Natural killer cell (primary cell): Measurements from ENCODE around the gene TNFRSF21. TPM values are rescaled to one million over a fixed set of nuclear protein-coding genes. Genes with fewer than 3 reads are reported as not detected.

Experiments used
- ATAC-seq, 3 donors: fragments of 150-1000 bp in 2 of 3; fragments of 200-7000 bp in 1 of 3; cut with Tn5 transposase; 1 replicate in 1 of 3; 2 replicates in 2 of 3; pipeline ENCODE4 v1.10.0; 2021; ENCODE audit warnings: mild to moderate bottlenecking in 2 of 3, moderate library complexity in 2 of 3
- DNase-seq, 2 donors: peaks; one replicate each; pipeline versions ENCODE4 v3.0.0 to v3.0.0-alpha.2; 2013 to 2021; ENCODE audit warnings: mixed read lengths in 1 of 2
- H3K27ac ChIP-seq: one replicate; pipeline ENCODE4 v1.5.1; 2013; ENCODE audit warnings: mild to moderate bottlenecking, low read length
- H3K27me3 ChIP-seq: one replicate; pipeline ENCODE4 v1.6.1; 2013; ENCODE audit warnings: low read length; ENCODE audit not compliant: control insufficient read depth, insufficient read depth
- H3K36me3 ChIP-seq: one replicate; pipeline ENCODE4 v1.6.1; 2013; ENCODE audit warnings: low read length; ENCODE audit not compliant: control insufficient read depth, insufficient read depth
- H3K4me1 ChIP-seq: one replicate; pipeline ENCODE4 v1.6.1; 2013; ENCODE audit warnings: low read length; ENCODE audit not compliant: control insufficient read depth, insufficient read depth
- H3K4me3 ChIP-seq: one replicate; pipeline ENCODE4 v1.5.1; 2013; ENCODE audit warnings: low read length
- H3K9me3 ChIP-seq: one replicate; pipeline ENCODE4 v1.6.1; 2013; ENCODE audit warnings: low read length; ENCODE audit not compliant: control insufficient read depth, insufficient read depth
- H3K27ac Mint-ChIP-seq, 2 donors: one replicate each; pipeline ENCODE4 v1.8.0; 2022; ENCODE audit warnings: mild to moderate bottlenecking in 2 of 2, mixed read lengths in 2 of 2, moderate library complexity in 1 of 2
- H3K27me3 Mint-ChIP-seq, 2 donors: one replicate each; pipeline ENCODE4 v1.8.0; 2022; ENCODE audit warnings: low read depth in 2 of 2, mixed read lengths in 2 of 2
- H3K36me3 Mint-ChIP-seq: one replicate; pipeline ENCODE4 v1.8.0; 2022; ENCODE audit warnings: mixed read lengths
- H3K4me1 Mint-ChIP-seq, 2 donors: one replicate each; pipeline ENCODE4 v1.8.0; 2022; ENCODE audit warnings: mixed read lengths in 2 of 2
- H3K4me3 Mint-ChIP-seq: one replicate; pipeline ENCODE4 v1.8.0; 2022; ENCODE audit warnings: mild to moderate bottlenecking, moderate library complexity, mixed read lengths
- H3K9me3 Mint-ChIP-seq, 2 donors: one replicate each; pipeline ENCODE4 v1.8.0; 2022; ENCODE audit warnings: mixed read lengths in 2 of 2
- CTCF ChIP-seq: fragments of 200-600 bp; IDR thresholded peaks from one replicate; pipeline ENCODE4 v1.8.0; 2022; ENCODE audit warnings: antibody characterized with exemption
- WGBS: methylation state at CpG from one replicate; pipeline ENCODE4 v1.1.7; 2013; ENCODE audit warnings: missing lambda C conversion rate; ENCODE audit not compliant: insufficient coverage; 5-methylcytosine and 5-hydroxymethylcytosine counted together
- intact Hi-C: fragments of 100-400 bp; cut with micrococcal nuclease; formaldehyde crosslinking; loops from one replicate; pipeline ENCODE4 v1.14.2; 2022
- total RNA-seq, 4 donors: library from RNA; stranded (reverse); fragments of 120-200 nt in 1 of 4; gene quantifications; one replicate each; pipeline versions ENCODE4 v1.2.3 to v1.2.4, GENCODE V29; 2013 to 2022

The TNFRSF21 gene
- total RNA-seq = under 1 TPM in 2 of 3 donors, not detected in 1; 0.58 to 0.92 TPM
- 1.3 TPM for total RNA-seq (2013)

- no peaks in the 10 kb centered on the region for H3K36me3 ChIP-seq
- H3K4me3 ChIP-seq = peak within 1 kb of the TSS; percentile 49
- TF ChIP-seq CTCF = peak; percentile 40
- H3K4me1 ChIP-seq = peaks cover 8% of the 10 kb centered on the region
- peak; percentile 88 to 94 (median 93) for ATAC-seq
- Mint-ChIP-seq H3K4me1 (peaks cover 6 to 14% of the 10 kb centered on the region in 2 donors), H3K9me3 (no peaks in the 10 kb centered on the region), H3K4me3 (peak within 1 kb of the TSS; percentile 59), H3K36me3 (no peaks in the 10 kb centered on the region), H3K27ac (no peak within 1 kb of the TSS), H3K27me3 (peaks cover 39 to 59% of the 10 kb centered on the region in 2 donors)
- intact Hi-C loops = no loop called here
- WGBS = under 1% methylated on average over 86 of the region's 86 CpGs
- peak; percentile 49 to 79 for DNase-seq
- peaks cover 19% of the 10 kb centered on the region for H3K27me3 ChIP-seq
- H3K9me3 ChIP-seq = no peaks in the 10 kb centered on the region
- no peak within 1 kb of the TSS for H3K27ac ChIP-seq
Measured at GRCh38 chr6:47309291-47310130, at the start of gene TNFRSF21. Gene TNFRSF21 (minus strand): TSS chr6:47309905. CDS start chr6:47309511, 394 bp downstream.

GRCh38 chr6:47358440-47359225 lies 48.9 kb upstream of the TNFRSF21 start:
- H3K4me1 ChIP-seq = no peaks in the 10 kb centered on the region
- Mint-ChIP-seq H3K27ac (no peak overlapping the region), H3K27me3 (peaks cover 0 to 2% of the 10 kb centered on the region in 2 donors), H3K4me1 (no peaks in the 10 kb centered on the region), H3K36me3 (no peaks in the 10 kb centered on the region), H3K4me3 (no peak overlapping the region), H3K9me3 (no peaks in the 10 kb centered on the region)
- DNase-seq = no peak
- no peak overlapping the region for H3K27ac ChIP-seq
- TF ChIP-seq CTCF = no peak
- H3K27me3 ChIP-seq = no peaks in the 10 kb centered on the region
- H3K9me3 ChIP-seq = no peaks in the 10 kb centered on the region
- intact Hi-C loops = no loop called here
- no peaks in the 10 kb centered on the region for H3K36me3 ChIP-seq
- no peak for ATAC-seq
- WGBS = 68% methylated on average over 5 of the region's 6 CpGs
- H3K4me3 ChIP-seq = no peak overlapping the region

GRCh38 chr6:47357827-47358226 lies 48.1 kb upstream of the TNFRSF21 start:
- Histone ChIP-seq H3K9me3 (no peaks in the 10 kb centered on the region), H3K27ac (no peak overlapping the region), H3K27me3 (no peaks in the 10 kb centered on the region), H3K4me1 (no peaks in the 10 kb centered on the region), H3K4me3 (no peak overlapping the region), H3K36me3 (no peaks in the 10 kb centered on the region)
- DNase-seq = no peak
- no CpG with 5 or more reads among the region's 2 CpGs for WGBS
- Mint-ChIP-seq H3K36me3 (no peaks in the 10 kb centered on the region), H3K9me3 (no peaks in the 10 kb centered on the region), H3K27me3 (peaks cover 0 to under 1% of the 10 kb centered on the region in 2 donors), H3K4me1 (no peaks in the 10 kb centered on the region), H3K27ac (no peak overlapping the region), H3K4me3 (no peak overlapping the region)
- no peak for TF ChIP-seq CTCF
- no peak for ATAC-seq
- intact Hi-C loops = no loop called here
